GM19240 (cell line): ENCODE measurements around the gene CCN5.
"Not testable (repeated sequence)": the region's sequence is repeated elsewhere in the genome, so short reads cannot be mapped to it uniquely, and the experiment has no call there.

Experiments used
- DNase-seq: peaks from one replicate; pipeline ENCODE4 v3.0.0; 2011; ENCODE audit warnings: low spot score; ENCODE audit not compliant: insufficient read length

CCN5 gene

DNA sequence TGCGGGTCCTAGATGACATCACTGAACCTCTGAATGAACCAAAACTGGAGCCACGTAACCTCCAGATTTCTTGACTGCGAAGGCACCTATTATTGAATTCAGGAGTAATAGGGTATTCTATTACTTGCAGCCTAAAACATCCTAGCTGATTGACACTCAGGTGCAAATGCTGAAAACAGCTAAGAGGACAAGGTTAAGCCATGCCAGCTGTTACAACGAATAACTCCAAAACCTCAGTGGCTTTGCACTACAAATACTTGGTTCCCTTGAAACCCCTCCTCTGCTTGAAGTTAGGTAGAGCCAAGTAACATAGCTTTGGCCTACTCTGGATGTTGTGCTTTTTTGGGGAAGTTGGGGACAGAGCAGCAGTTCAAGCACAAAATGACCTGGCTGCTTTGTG, 21.0 kb upstream of the CCN5 start:
- no peak for DNase-seq

DNA sequence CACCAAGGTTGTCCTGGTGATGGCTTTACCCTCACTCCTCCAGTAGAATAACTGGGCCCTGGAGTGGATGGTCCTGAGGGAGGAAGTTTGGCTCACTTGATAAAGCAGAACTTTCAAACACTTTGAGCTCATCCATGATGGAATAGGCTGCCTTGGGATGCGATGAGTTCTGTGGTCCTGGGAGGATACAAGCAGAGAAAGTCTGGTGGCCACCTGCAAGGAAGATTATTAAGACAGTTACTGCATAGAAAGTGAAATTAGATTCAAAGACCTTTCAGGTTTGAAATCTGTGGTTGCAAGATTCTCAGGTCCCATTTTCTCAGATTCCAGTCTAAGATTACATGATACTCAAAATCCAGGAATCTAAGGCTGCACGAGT, 19.9 kb upstream of the CCN5 start:
- no peak for DNase-seq

DNA sequence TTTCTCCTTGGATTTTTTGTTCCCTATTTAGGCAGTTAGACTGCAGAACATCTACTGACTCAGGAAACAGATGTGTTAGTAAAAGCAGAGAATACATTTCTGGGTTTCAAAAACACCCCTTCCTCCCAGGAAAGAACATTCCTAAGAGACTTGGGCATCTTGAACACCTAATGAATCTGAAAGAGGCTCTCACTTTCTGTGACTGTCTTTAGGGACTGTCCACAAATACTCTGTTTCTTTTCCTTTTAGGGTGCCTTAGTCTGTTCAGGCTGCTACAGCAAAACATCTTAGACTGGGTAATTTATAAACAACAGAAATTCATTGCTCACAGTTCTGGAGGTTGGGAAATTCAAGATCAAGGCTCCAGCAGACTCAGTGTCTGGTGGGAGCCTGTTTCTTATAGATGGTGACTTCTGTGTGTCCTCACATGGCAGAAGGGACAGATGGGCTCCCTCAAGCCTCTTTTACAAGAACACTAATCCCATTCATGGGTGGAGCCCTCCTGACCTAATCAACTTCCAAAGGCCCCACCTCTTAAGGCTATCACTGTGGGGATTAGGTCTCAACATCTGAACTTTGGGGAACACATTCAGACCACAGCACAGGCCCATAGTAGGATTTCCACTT, 19.4 kb upstream of the CCN5 start:
- DNase-seq, result no peak

DNA sequence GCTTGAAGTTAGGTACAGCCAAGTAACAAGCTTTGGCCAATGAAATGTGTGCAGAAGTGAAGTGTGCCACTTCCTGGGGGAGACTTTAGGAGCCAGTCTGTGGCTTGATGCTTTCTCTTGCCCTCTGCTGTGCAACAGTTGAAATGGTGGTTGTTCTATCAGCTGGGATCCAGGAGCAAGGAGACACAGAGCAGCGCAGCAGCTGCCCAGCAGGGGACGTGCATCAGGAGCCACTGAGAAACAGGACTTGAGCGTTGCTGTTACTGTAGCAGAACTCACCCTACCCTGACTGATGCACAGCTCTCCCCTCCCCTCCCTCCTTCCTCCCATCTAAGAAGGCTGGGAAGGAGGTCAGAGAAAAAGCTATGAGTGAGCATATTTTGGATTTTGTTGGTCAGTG, 18.9 kb upstream of the CCN5 start:
- no peak for DNase-seq

DNA sequence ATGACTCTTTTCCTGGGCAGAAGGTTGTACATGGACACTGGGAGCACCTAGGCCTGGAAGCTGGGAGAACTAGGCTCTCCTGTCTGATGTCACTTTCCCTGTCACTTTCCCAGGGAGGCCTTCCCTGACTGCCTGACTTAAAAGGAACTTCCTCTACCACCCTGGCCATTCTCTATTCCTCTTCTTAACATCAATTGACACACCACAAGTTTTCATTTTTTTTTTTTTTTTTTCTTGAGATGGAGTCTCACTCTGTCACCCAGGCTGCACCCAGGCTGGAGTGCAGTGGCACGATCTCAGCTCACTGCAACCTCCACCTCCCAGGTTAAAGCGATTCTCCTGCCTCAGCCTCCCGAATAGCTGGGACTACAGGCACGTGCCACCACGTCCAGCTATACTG, 18.1 kb upstream of the CCN5 start:
- not testable (repeated sequence) for DNase-seq

DNA sequence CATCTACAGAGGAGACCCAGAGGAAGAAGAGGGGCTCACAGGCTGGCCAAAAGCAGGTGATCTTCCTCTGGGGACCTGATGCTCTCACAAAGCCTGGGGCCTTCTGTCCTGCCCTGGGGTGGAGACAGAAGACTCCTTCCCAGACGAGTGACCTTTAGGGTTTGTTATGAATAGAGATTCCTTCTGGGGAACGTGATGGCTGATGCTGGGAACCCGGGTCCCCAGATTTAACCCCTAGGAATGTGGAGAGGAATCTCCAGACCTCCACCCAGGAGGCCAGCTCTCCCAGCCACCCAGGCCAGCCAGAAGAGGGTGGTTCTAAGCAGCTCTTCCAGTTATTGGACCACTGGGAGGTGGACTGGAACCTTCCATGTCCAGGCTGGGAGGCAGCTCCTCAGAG, 16.8 kb upstream of the CCN5 start:
- DNase-seq, result no peak

DNA sequence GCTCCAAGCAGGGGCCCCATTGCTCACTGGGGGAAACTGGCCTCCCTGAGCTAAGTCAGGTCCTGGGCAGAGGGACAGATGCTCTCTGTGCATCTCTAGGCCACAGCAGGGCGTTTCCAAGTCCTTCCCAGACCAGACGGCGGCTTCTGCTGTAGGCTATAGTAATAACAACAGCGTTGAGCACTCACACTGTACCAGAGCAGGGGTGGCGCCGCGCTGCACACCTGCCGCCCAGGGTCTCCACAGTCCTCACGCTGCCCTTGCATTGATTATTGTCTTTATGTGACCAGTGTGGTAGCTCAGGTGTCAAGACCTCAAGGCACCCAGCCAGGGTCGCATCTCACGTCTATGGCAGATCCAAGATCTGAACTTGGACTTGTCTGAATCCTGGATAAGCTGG, 14.9 kb upstream of the CCN5 start:
- no peak for DNase-seq

DNA sequence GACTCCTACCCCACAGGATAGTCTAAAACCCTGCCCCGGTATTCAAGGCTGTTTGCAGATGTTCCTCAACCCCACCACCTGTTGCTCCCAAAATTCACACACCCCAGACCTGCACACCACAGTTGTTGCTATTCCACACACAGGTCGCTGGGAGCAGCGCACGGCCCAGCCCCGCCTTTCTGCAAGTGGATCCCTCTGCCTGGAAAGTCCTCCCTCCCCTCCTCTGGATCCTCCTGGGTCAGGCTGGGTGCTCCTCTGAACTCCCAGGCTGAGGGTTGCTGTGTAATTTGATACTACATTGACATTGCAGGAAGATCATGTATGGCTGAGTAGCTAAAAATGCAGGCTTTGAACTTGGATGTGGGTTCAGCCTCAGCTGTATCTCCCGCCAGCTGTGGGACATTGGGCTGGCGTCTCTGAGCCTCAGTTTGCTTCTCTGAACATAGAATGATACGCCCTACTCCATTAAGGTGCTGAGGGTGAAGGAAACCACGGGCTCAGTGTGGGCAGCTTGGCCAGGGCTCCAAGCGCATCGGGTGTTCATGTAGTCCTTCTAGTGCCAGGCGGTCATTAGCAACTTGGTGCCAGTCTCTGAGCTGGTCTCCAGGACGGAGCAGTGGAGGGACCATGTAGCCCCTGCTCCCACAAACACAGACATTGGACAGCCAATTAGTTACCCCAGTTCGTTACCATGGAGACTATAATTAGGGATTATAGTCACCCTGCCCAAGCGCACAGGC, 13.9 kb upstream of the CCN5 start:
- no peak for DNase-seq

DNA sequence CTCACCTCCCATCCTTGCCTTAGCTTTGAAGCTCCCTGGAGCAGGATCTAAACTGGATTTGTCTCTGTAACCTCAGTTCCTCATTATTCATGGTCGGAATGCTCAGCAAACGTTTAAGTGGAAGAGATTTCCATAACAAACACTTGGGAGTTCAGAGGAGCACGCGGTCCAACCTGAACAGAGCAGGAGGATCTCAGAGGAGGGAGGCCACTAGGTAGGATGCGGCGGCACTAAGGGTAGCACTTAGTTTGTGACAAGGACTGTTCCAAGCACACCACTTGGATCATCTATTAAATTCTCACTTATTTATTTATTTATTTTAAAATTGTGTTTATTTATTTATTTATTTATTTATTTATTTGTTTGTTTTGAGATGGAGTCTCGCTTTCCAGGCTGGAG, 13.3 kb upstream of the CCN5 start:
- no peak for DNase-seq

DNA sequence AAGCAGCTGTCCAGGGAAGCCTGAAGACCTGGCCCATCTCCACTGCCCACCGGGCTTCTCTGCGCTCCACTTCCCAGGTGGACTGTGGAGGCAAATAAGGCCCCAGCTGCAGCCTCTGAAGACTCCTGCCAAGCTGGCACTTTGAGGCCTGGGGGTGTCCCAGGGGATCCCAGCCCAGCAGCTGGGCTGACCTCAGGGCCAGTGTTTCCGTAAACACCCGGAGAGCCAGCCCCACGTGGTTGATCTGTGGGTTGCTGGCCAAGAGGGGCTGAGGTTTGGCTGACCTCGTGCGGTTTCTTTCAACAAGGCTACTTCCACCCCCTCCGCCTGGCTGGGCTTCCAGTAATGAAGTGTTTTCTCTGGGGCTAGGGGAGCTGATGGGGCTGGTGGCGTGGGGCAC, 12.4 kb upstream of the CCN5 start:
- no peak for DNase-seq

DNA sequence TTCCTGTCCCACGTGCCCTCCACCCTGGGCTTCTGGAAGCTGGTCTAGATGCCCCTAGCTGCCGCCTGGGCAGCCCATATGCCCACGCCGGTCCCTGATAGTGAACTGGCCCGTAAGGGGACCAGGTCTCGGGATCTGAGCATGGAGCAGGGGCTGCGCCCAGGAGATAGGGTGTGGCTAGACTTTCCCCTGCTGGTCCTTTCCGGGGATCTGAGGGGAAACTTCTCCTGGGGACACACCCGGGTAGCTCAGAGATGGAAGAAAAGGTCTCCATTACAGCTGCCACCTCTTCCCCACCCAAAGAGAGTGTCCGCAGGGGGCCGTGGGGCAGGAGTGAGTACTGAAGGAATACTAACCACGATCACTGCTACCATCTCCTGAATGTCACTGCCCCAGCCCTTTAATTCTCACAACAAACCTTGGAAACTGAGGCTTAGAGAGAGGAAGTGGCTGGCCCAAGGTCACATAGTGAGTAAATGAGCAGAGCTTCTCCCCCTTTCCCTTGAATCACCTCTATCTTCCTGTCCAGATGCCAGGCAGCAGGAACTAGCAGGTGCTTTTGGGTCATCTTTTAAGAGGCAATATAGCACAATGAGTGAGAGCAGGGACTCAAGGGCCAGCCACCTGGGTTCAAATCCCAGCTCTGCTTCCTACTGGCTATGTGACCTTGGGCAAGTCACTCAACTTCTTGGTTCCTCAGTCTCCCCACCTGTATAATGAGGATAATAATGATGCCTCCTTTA, 11.8 kb upstream of the CCN5 start:
- DNase-seq, result no peak

DNA sequence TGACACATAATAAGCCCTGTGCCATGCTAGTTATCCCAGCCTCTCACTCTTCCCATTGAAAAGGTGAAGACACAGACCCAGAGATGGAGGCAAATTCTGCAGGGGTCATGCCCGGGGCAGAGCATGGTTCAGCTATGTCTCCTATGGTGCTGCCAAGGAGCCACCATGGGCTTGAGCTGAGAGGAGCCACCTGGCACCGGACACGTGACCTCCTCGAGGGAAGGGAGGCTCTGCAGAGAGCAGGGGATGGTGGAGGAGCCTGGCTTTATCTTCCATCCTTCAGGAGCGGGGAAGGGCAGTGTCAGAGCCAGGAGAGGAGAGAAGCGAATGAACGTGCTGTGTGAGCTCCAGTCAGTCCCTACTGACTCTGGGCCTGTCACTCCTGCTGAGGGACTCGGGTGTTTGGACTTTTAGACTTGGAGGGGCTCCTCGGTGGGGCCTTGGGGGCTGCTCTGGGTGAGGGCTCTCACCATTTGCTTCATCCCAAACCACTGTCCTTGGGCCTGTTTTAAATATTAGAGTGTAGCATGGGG, 11.1 kb upstream of the CCN5 start:
- DNase-seq, result no peak

DNA sequence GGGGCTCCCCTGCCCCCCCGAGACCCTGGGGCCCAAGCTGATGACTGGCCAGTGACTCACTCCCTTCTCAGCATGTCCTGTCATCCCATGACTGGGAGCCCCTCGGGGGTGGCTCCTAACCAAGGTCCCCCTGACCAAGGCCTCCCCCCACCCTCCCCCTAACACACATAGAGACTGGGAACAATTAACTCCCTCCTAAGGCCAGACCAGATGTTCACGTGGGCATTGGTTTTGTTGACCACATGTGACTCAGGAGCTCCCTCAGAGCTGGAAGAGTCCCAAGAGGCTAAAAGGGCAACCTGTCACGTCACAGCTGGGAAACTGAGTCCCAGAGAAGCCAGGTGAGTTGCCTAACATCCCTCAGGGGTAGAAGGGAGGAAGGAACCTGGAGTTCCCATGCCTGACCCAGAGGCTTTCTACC, 10.6 kb upstream of the CCN5 start:
- no peak for DNase-seq

DNA sequence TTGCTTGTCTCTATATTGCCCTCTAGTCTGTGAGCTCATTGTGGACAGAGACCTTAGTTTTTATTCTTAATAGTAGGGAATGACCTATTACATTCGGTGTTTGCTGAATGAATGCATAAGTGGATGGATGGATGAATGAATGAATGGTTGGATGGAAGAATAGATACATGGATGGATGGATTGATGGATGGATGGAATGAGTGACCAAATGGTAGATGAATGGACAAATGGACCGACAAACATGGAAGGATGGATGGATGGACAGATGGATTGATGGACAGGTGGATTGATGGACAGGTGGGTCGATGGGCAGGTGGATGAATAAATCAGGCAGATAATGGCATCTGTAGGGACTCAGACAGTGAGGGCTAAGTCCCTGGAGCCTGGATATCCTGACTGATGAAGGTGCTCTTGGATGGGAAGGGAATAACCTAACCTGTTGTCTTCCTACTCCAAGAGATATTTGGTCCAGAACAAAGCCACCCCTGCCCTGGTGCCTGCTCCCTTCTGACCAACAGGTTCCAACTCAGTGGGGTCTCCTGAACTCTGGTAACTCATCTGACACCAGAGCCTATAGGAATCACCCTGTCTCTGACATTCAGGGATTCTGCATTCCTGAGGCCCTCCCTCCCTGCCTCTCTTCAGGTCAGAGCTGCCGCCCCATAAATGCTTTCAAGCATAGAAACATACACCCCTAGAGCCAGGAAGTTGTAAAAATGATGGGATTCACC, 9.6 kb upstream of the CCN5 start:
- DNase-seq, result no peak

DNA sequence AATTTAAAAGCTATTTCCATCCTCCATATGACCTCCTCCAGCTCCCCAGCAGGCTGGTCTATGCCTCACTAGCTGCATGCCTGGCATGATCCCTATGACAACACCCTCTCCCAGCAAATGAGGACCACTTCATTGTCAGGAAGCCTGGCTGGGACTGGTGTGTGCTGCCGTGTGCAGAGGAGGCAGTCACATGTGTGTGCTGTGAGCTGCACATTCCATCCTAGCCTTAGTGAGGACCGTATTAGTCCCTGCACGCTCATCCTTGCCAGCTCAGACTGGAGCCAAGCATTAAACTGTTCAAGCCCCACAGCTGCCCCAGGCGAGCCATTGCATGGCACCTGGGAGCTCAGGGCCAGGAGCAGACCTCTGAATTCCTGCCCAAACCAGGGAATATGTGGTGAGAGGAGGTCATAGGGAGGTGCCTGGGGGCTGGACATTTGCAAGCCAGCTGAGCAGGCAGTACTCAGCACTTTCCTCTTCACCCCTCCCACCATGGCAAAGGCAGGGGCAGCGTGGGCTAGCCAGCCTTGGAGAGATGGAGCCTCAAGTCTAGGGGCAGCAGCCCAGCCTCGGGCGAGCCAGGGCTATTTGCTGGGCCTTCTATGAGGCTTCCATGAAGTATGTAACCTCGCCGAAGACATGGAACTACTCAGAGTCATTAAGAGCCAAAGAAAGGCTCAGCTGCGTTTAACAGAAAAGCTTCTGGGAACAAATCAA, 8.7 kb upstream of the CCN5 start:
- no peak for DNase-seq

DNA sequence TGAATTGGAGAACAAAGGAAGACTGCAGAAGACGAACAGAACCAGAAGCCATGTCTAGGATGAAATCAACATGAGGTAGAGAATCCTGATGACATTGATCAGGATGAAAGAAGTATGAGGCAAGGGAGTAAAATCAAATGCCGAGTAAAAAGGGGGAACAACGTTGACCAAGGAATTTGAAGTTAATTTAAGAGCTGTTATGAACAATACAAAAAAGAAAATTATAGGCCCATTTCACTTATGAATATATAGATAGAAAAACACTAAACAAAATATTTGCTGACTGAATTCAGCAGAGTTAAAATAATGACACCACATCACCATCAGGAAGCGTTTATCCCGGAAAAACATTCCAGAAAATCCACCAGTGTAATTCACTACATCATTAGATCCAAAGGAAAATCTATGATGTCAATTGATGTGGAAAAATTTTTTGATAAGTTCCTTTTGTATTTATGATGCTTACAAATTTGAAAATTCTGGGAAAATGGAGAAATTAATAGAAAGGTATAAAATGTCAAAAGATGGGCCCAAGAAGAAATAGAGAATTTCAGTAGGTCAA, 8.1 kb upstream of the CCN5 start:
- DNase-seq, result no peak

DNA sequence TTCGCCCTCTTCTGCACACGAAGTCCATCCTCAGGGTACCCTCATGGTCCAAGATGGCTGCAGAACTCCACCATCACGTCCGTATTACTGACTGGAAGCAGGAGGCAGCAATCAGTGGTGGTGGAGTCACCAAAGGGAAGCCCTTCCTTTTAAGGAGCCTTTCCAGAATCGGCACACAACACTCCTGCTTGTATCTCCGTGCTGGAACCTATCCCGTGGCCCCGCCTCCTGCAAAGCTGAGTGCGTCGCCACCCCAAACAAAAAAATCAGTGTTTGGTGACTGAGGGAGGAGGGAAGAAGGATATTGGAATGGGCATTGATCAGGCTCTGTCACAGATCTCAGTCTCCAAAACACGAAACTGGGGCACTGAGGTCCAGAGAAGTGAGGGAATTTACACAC, 5.8 kb upstream of the CCN5 start:
- no peak for DNase-seq

DNA sequence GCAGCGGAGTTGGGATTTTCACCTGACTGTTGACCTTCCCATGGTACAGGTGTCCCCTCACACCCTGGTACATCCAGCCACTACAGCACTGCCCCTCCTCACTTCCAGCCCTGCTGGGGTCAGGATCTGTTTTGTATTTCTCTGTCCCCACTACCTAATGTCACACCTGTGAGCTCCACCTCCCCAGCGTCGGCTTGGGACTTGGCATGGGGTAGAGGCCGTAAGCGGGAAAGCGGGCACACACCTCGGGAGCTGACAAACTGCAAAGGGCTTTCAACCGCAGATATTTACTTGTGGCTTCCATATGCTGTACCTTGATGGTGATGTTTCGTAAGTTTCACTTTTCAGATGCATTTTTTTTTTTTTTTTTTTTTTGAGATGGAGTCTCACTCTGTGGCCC, 5.4 kb upstream of the CCN5 start:
- DNase-seq, result no peak

DNA sequence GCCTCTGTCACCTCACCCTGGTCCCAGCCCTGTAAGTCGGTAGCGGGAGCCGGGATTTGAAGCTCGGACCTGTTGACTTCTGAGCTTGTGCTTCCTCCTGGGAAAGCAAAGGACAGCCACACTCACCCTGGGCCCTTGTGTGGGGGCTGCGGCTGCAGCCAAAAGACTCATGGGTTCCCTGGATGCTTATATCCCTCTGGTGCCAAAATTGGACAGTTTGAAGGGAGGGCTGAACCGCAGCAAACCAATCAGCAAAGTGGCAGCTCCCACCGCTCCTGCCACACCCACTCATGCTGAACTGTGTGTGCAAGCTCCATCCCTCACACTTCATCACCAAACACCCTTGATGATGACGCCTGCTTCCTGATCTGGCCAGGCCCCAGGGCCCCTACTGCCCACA, 3.9 kb upstream of the CCN5 start:
- DNase-seq, result no peak

DNA sequence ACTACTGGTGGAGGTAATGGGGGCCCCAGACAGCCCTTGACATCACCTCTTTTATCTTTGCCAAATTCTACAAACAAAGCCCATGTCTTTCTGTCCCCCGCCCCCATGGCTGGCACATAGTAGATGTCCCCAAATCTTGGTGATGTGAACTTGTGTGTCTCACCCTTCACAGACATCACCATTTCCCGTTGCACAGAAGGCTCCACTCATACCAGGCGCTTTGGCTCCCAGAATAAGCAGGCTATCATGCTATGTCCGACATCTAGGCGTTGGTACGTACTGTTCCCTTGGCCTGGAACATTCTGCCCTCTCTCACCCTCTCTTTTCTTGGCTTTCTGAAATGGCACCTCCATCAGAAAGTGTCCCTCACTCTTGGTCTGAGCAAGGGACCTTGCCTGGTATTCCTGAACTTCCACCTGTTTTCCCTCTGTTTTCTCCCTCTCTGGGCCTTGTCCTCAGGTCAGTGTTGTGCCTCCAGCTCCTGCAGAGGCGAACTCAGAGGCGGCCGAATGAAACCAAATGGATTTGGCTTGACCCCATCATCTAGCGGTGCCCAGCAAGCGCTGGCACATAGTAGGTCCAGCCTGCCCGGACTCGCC, 968 bp upstream of the CCN5 start:
- DNase-seq, result no peak
